PC-9 (cell line): ENCODE measurements around the gene NEURL1B.

ENCODE experiments used
- EZH2 ChIP-seq: fragments of 200-600 bp; sonication (generic); IDR thresholded peaks from 2 replicates; pipeline ENCODE4 v1.8.0; 2017; ENCODE audit warnings: antibody characterized with exemption, low read depth
- TF ChIP-seq, protein P1 (sequence below): fragments of 200-600 bp; sonication (generic); conservative IDR thresholded peaks from 2 replicates; pipeline ENCODE4 v1.6.1; 2017; ENCODE audit warnings: mixed run types, antibody characterized with exemption, mild to moderate bottlenecking, moderate library complexity

DNA sequence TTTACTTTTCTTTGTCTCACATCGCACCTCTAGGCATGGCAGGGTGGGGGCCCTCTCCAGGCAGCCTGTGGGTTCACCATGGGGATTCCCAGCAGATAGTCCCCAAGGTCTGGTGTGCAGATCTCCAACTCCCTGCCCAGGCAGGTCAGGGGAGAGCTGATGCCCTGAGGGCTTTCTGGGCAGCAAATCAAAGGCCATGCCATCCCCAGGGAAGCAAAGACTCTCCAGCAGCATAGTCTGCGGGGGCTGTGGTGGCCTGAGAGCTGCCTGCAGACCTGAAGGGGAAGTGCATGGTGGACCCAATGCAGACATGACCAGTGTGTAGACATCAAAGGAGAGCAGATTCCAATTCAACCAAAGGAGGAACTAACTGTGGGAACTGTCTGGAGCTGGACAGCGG, 7.7 kb downstream of the NEURL1B start:
- TF ChIP-seq, protein P1, sequence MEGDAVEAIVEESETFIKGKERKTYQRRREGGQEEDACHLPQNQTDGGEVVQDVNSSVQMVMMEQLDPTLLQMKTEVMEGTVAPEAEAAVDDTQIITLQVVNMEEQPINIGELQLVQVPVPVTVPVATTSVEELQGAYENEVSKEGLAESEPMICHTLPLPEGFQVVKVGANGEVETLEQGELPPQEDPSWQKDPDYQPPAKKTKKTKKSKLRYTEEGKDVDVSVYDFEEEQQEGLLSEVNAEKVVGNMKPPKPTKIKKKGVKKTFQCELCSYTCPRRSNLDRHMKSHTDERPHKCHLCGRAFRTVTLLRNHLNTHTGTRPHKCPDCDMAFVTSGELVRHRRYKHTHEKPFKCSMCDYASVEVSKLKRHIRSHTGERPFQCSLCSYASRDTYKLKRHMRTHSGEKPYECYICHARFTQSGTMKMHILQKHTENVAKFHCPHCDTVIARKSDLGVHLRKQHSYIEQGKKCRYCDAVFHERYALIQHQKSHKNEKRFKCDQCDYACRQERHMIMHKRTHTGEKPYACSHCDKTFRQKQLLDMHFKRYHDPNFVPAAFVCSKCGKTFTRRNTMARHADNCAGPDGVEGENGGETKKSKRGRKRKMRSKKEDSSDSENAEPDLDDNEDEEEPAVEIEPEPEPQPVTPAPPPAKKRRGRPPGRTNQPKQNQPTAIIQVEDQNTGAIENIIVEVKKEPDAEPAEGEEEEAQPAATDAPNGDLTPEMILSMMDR, result no peak
- no peak for TF ChIP-seq EZH2
